GM18868 (cell line): Measurements from ENCODE around the gene H1-8.

Experiments
- ATAC-seq: cut with Tn5 transposase; IDR thresholded peaks from one replicate; pipeline ENCODE4 v1.9.1; 2021; ENCODE audit warnings: mild to moderate bottlenecking, moderate library complexity; ENCODE audit not compliant: unreplicated experiment

The H1-8 gene

GRCh38 chr3:129555153-129555550 lies 12.2 kb downstream of the H1-8 start:
- no peak for ATAC-seq

DNA sequence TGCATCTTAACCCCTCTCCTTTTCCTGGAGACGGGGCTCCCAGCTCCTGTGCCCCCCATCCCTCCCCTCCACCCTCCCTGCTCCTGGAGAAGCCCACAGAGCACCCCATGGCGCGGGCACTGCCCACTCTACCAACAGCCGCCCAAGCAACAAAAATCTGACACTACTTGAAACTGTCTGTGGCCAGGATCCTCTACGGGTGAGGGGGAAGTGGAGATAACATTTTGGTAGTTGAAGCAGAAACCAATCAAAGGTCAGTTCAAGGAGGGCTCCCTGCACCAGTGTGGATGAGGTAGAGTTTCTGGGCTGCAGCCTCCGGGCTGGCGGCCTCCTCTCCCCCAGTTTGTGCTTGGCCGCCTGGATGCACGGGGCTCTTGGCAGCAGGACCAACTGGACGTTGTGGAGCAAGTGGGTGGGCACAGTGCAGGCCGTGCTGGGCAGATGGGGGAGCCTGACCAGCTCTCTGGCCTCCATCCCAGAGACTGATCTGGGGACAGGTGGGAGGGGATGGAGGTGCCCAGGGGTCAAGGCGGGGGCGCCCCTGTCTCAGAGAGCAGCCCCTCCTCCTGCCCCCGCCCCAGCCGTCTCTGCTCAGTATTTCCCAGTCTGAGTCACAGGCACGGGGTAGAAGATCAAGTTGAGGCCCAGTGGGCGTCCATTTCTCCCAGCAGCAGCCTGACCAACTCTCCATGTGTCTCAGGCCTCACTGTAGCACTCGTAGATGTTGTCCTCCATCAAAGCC lies 12.8 kb downstream of the H1-8 start:
- ATAC-seq: no peak

GRCh38 chr3:129556358-129556695 lies 13.4 kb downstream of the H1-8 start:
- no peak for ATAC-seq

DNA sequence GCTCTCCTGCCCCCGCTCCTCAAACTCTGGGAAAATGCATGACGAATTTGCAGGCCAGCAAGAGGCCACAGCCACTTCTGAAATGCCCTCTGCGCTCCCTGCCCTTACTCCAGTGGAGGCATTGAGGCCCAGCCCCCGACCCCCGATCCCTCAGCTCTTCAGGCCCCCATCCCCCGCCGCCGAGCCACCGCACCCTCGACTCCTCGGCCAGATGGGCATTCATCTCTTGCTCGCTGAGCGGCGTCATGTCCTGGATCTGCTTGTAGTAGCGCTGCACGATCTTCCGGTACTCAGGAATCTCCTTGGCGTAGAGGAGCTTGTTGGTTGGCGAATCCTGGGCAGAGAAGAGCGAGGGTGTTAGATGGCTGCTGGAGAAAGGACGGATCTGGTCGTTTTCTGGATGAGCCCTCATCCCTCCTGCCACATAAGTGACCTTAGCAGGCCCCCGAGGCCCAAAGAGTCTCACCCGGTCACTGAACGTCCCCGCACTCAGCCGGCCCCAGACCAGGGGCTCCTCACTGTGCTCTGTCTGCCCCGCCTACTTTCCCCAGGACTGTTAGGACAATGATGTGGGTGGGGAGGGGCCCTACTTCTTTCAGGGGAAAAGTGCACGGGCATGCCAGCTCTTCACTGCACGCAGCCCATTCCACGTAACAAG lies 14.0 kb downstream of the H1-8 start:
- ATAC-seq: no peak

DNA sequence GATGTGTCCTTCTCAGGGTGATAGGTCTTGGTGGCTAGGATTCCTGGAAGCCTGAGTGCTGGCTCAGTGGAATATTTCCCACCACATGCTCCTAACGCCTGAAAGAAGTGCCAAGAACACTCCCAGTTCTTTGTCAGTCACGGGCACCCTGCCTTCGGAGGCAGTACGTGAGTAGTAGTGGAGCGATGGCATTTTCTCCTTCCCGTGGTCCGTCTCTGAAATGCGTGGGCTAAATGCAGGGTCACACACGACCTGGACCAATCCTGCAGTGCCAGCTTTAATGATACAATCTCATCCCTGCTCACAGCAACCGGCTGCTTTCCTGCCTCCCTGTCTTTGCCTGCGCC lies 14.5 kb downstream of the H1-8 start:
- no peak for ATAC-seq

GRCh38 chr3:129558081-129558771 lies 15.3 kb downstream of the H1-8 start:
- no peak for ATAC-seq

DNA sequence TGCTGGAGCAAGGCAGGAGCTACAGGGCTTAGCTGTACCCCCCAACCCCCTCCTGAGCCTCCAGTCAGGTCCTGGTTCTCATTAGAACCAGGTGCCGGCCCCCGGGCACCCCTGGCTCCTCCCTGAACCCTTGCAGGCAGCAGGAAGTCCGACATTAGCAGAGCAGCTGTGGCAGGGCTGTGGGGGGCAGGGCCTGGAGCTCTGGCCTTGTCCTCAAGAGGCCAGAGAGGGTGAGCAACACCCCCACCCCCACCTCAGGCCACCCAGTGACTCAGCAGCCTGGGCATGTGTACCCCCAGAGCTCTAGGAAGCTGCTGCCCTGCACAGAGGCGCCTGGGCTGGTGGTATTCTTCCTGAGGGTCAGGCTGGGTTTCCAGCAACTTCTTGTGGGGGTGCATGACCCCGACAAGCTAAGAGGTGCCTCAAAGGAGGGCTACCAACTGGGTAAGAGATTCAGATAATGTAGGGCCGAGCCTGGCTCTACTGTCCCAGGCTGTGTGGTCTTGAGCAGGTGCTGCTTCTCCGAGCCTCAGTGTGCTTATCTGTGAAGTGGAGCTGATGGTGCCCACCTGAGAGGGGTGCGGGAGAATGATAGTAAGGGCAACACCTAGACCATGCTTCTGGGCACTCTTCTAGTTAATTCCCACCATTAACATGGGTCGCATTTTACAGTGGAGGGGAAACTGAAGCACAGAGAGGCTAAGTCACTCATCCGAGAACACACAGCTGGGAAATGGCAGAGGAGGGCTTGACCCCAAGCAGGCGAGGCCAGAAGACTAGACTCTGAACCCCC lies 16.0 kb downstream of the H1-8 start:
- no peak for ATAC-seq

DNA sequence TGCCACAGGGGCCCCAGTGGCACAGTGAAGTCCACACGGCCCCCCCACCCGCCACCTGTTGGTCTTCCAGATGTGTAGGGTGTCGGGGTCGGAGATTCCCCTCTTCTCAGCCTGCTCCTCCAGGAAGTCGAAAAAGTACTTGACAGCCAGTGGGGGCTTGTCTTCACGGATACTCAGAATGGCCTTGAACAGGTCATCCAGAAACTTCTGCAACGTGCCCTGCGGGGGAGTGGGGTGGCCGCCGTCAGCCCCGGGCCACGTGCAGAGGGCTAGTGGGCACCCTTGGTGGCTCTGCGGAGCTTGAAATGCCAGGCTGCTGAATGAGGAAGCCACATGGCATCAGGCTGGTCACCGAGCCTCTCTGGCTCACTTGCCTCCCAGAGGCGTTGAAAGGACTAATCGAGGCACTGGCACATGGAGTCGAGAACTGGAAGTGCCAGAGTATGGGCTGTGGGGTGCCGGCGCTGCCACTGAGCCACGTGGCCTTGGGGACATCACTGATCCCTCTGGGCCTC lies 16.6 kb downstream of the H1-8 start:
- ATAC-seq: no peak

GRCh38 chr3:129560269-129560787 lies 17.4 kb downstream of the H1-8 start:
- ATAC-seq: no peak

- no peak for ATAC-seq
These were observed 18.1 kb downstream of the H1-8 start for GRCh38 chr3:129560911-129561594.

DNA sequence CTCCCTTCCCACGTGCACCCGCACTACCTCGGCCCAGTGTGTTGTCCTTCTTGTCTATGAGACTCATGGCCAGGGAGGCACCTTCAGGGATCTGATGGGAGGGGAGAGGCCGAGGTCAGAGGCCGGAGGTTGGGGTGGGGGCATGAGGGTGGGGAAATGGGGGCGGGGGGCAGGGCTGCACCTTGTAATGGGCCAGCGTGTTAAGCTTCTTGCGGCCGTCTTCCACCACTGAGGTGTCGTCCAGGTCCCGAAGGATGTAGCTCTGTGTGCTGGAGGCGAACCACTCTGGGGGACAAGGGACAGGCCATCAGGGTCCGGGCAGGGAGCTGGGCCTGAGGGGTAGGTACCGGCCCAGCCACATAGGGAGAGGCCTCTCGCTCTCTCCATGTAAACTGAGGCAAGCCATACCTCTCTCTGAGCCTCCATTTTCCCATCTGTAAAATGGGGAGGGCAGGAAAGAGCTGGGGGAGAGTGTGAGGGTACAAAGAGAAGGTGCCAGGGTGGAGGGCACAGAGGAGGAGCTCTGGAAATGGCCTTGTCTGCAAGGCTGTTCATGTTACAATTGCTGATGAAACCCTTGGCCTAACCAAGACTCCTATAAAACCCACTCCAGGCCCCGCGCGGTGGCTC lies 18.8 kb downstream of the H1-8 start:
- ATAC-seq: no peak

- ATAC-seq: no peak
These were observed 19.8 kb downstream of the H1-8 start for GRCh38 chr3:129562803-129563202.

- no peak for ATAC-seq
These were observed 20.4 kb downstream of the H1-8 start for GRCh38 chr3:129563332-129563731.

DNA sequence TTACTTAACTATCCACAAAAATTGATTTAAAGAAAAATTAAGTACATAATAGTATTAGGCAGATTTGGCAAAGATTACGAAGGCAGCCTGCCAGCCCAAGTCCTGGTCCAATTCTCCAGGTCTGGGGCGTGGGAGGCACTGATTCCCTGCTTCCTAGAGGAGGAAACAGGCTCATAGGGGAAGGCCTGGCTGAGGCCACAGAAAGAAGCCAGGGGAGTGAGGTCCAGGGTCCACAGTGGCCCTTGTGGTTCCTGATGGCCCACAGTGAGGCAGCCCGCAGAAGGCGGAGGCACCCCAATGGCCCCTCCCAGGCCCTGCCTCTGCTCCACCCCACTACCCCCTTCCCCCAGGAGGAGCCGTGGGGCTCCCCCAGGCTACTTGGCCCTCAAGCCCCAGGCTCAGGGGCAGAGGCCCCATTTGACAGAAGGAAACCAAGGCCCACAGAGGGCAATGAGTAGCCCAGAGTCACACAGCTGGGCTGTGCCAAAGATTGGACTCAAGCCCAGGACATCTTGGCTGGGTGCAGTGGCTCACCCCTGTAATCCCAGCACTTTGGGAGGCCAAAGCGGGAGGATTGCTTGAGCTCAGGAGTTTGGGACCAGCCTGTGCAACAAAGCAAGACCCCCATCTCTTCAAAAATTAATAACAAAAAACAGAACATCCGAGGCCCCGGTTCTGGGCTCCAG lies 21.0 kb downstream of the H1-8 start:
- no peak for ATAC-seq

GRCh38 chr3:129564981-129565644 lies 22.1 kb downstream of the H1-8 start:
- ATAC-seq: no peak

DNA sequence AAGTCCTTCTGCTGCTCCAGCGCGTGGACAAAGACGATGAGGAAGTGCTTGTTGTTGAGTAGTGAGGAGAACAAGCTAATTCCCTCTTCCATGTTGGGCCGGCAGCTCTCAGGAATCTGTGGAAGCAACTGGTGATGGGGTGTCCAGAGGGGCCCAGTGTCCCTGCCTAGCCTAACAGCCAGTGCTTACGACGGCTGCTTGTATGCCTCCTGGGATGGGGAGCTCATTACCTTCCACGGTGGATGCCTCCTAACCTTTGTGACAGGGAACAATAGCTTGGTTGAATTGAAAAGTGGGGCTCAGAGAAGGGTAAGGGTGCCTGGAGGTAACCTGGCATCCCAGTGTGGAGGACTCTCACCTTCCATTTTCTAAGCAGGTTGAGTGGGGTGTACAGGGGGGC lies 22.9 kb downstream of the H1-8 start:
- no peak for ATAC-seq

- ATAC-seq: no peak
These were observed 24.3 kb downstream of the H1-8 start for GRCh38 chr3:129567176-129567705.

DNA sequence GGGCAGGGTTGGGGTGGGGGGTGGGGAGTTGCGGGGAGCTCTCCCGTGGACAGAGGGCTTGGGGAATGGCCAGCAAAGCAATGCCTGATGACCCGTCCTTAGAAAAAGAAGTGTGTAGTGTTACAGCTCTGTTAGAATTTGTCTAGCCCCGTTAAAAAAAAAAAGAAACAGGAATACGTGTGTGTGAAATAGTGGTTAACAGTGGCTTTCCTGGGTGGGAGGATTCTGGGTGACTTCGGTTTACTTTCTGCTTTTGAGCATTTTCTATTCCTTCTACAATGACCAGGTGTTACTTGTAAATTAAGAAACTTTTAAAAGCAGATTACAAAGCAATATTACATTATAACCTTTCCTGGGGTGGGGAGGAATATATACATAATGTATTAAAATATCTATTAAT lies 25.0 kb downstream of the H1-8 start:
- no peak for ATAC-seq

- no peak for ATAC-seq
These were observed 26.9 kb downstream of the H1-8 start for GRCh38 chr3:129569856-129570255.
